Left colon (tissue), 2 donors: Measurements from ENCODE around the gene HIP1R. TPM values are rescaled to one million over a fixed set of nuclear protein-coding genes. Genes with fewer than 3 reads are reported as not detected.

Experiments
- ATAC-seq: fragments of 200-7000 bp; cut with Tn5 transposase; one replicate; pipeline ENCODE4 v1.9.1; 2020; ENCODE audit warnings: mild to moderate bottlenecking, moderate library complexity
- DNase-seq, 2 donors: peaks; one replicate each; pipeline ENCODE4 v3.0.0-alpha.2; 2020
- intact Hi-C, 2 donors: fragments of 100-400 bp; cut with DNase I in 1 of 2; cut with micrococcal nuclease in 1 of 2; formaldehyde crosslinking; loops; one replicate each; pipeline versions ENCODE4 v1.11.2 to v1.14.0; 2022; cut with DNase I, micrococcal nuclease
- total RNA-seq, 2 donors: library from RNA; stranded (reverse); fragmentation: NEBNext Ultra II Directional; extraction: Animal tissue kit (Norgen Biotek cat#: 25700); gene quantifications; one replicate each; pipeline ENCODE4 v1.2.1, GENCODE V29; 2021
- donor health status: DM: no; HTN: no; CAD: no.
- donor health status: DM: yes; HTN: yes; CAD: no.

The HIP1R gene
- total RNA-seq, 2 donors from 2014 or later, result 62.3 to 66.4 TPM

GRCh38 chr12:122855071-122855829 lies 20.0 kb downstream of the HIP1R start:
- intact Hi-C loops, result loop anchor here in 1 of 2 donors (5.0 kb wide), 1 partner anchor 97 kb away; no protein-coding TSS in a partner anchor
- ATAC-seq (no peak), DNase-seq (no peak)

GRCh38 chr12:122855928-122856831 lies 20.9 kb downstream of the HIP1R start:
- intact Hi-C loops, result loop anchor here in 1 of 2 donors (5.0 kb wide), 1 partner anchor 96 kb away; no protein-coding TSS in a partner anchor
- ATAC-seq (no peak), DNase-seq (no peak)

DNA sequence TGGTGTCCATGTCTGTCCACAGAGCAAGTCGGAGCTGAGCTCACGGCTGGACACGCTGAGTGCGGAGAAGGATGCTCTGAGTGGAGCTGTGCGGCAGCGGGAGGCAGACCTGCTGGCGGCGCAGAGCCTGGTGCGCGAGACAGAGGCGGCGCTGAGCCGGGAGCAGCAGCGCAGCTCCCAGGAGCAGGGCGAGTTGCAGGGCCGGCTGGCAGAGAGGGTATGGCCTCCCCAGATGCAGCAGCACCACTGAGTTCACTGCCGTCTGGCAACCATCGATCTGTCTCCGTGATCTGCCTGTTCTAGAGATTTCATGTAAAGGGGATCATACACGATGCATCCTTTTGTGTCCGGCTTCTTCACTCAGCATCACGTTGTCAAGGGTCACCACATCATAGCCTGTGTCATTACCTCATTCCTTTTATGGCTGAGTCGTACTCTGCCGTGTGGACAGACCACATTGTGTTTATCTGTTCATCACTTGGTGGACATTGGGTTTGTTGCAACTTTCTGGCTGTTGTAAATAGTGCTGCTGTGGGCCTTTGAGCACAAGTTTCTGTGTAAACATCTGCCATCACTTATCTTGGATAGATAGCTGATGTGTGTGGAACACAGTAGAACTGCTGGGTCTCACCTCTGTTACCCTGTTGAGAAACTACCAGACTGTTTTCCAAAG lies 21.9 kb downstream of the HIP1R start:
- intact Hi-C loops, result loop anchor here in 1 of 2 donors (5.0 kb wide), 1 partner anchor 95 kb away; no protein-coding TSS in a partner anchor
- ATAC-seq (no peak), DNase-seq (no peak)

DNA sequence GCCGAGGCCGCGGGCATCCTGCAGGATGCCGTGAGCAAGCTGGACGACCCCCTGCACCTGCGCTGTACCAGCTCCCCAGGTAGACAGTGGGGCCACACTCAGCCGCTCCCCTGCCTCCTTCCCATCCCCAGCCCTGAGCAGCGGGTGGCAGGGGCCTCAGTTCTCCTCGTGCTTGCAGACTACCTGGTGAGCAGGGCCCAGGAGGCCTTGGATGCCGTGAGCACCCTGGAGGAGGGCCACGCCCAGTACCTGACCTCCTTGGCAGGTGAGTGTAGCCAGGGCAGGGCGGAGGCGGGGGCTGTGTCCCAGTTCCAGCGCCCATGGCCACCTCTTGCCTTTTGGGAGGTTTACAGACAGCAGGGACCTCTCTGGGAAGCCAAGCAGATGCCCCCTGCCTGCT lies 22.9 kb downstream of the HIP1R start:
- intact Hi-C loops, result loop anchor here in 1 of 2 donors (5.0 kb wide), 1 partner anchor 94 kb away; no protein-coding TSS in a partner anchor
- ATAC-seq, result no peak
- peak in 1 of 2 donors; percentile 43 for DNase-seq

GRCh38 chr12:122858591-122859302 lies 23.5 kb downstream of the HIP1R start:
- intact Hi-C loops, result loop anchor here in 1 of 2 donors (5.0 kb wide), 1 partner anchor 94 kb away; no protein-coding TSS in a partner anchor
- DNase-seq, result no peak

GRCh38 chr12:122859303-122860039 lies 24.2 kb downstream of the HIP1R start:
- DNase-seq (no peak), ATAC-seq (no peak)
- intact Hi-C loops, result loop anchor here (5.0 kb wide), 1 partner anchor 93 kb away; no protein-coding TSS in a partner anchor

More at GRCh38 chr12:122858591-122859302, 23.5 kb downstream of the HIP1R start:
- ATAC-seq, result no peak

- peak; percentile 42 for ATAC-seq
- intact Hi-C loops, result loop anchor here in 1 of 2 donors (5.0 kb wide), 1 partner anchor 92 kb away; no protein-coding TSS in a partner anchor
- peak; percentile 78 to 89 for DNase-seq
These were observed 25.0 kb downstream of the HIP1R start for GRCh38 chr12:122860040-122860853.

GRCh38 chr12:122860854-122861586 lies 25.8 kb downstream of the HIP1R start:
- ATAC-seq (no peak), DNase-seq (no peak)
- intact Hi-C loops, result loop anchor here in 1 of 2 donors (5.0 kb wide), 1 partner anchor 91 kb away; no protein-coding TSS in a partner anchor

- intact Hi-C loops, result loop anchor here in 1 of 2 donors (5.0 kb wide), 1 partner anchor 91 kb away; no protein-coding TSS in a partner anchor
- no peak for DNase-seq
- ATAC-seq, result no peak
These were observed 26.3 kb downstream of the HIP1R start for GRCh38 chr12:122861587-122861970.

GRCh38 chr12:122862110-122862634 lies 26.9 kb downstream of the HIP1R start:
- ATAC-seq (peak; percentile 9), DNase-seq (no peak)
- intact Hi-C loops, result loop anchor here in 1 of 2 donors (5.0 kb wide), 1 partner anchor 90 kb away; no protein-coding TSS in a partner anchor

DNA sequence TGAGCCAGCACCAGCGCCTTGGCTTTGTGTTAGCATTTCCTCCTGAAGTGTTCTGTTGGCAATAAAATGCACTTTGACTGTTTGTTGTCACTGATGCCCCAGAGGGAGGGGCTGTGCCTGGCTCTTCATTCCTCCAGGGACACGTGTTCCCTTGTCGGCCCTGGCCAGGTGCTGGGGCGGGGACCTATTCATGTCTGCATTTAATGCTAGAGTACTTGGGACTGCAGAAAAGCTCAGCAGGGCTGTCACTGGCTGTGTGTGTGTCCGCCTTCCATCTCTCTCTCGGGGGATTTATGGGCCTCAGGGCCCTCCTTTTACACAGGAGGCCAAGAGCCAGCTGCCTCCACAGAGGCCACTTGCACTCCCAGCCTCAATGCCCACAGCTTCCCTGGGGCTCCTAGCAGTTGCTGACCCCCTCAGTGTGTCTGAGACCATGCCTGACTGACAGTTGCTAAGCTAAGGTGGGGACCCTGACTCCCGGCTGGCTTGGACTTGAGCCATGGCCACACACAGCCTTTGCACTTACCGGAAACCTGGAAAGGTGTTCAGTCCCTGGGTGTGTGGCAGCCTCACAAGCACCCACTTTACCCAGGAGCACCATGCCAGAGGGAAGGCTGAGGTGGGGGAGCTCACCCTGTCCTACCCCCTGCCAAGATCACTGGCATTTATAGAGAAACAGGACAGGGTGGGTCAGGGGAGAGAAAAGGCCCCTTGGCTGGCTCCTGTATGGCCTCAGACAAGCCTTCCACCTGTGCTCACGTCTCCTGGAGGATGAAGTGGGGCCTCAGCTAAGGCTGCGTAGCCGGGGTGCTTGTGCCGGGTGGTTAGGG lies 27.8 kb downstream of the HIP1R start:
- intact Hi-C loops, result loop anchor here in 1 of 2 donors (5.0 kb wide), 1 partner anchor 89 kb away; no protein-coding TSS in a partner anchor
- peak; percentile 73 for ATAC-seq
- peak; percentile 86 to 94 for DNase-seq

- intact Hi-C loops, result loop anchor here in 1 of 2 donors (5.0 kb wide), 1 partner anchor 87 kb away; no protein-coding TSS in a partner anchor
- ATAC-seq, result no peak
- no peak for DNase-seq
These were observed 29.6 kb downstream of the HIP1R start for GRCh38 chr12:122864894-122865253.

- ATAC-seq (no peak), DNase-seq (peak in 1 of 2 donors; percentile 58)
- intact Hi-C loops, result no loop called here
These were observed 30.3 kb downstream of the HIP1R start for GRCh38 chr12:122865268-122866231.
